Amygdala (tissue), 56 donors: Measurements from ENCODE around the gene IKBKE.
A peak's percentile ranks its signal among the peaks of the same experiment; 100 is the strongest.

Experiments
- DNase-seq, 56 donors: peaks; one replicate each; lab custom pipeline; 2025; lab: John Stamatoyannopoulos, UW

Gene IKBKE

GRCh38 chr1:206469933-206470691 lies at the start of gene IKBKE:
IKBKE (plus strand) TSS chr1:206470476; CDS start chr1:206473228, 2,752 bp downstream.
- DNase-seq = peak in 38 of 56 donors; percentile 14 to 65 (median 34)

- DNase-seq = no peak
Observed at GRCh38 chr1:206421616-206422340, 48.5 kb upstream of the IKBKE start.

- DNase-seq = peak in 1 of 56 donors; percentile 6
Observed at GRCh38 chr1:206422525-206422924, 47.8 kb upstream of the IKBKE start.

- no peak for DNase-seq
Observed at GRCh38 chr1:206427291-206427690, 43.0 kb upstream of the IKBKE start.

GRCh38 chr1:206429421-206429820 lies 40.9 kb upstream of the IKBKE start:
- no peak for DNase-seq

GRCh38 chr1:206430031-206430983 lies 40.0 kb upstream of the IKBKE start:
- DNase-seq = no peak

- no peak for DNase-seq
Observed at GRCh38 chr1:206435445-206435844, 34.8 kb upstream of the IKBKE start.

GRCh38 chr1:206438554-206438953 lies 31.7 kb upstream of the IKBKE start:
- DNase-seq = no peak

GRCh38 chr1:206439205-206439604 lies 31.1 kb upstream of the IKBKE start:
- no peak for DNase-seq

GRCh38 chr1:206441336-206441967 lies 28.8 kb upstream of the IKBKE start:
- DNase-seq = no peak

GRCh38 chr1:206442101-206442500 lies 28.2 kb upstream of the IKBKE start:
- no peak for DNase-seq

- no peak for DNase-seq
Observed at GRCh38 chr1:206445116-206445515, 25.2 kb upstream of the IKBKE start.

GRCh38 chr1:206445911-206446356 lies 24.3 kb upstream of the IKBKE start:
- no peak for DNase-seq

GRCh38 chr1:206446688-206447421 lies 23.4 kb upstream of the IKBKE start:
- no peak for DNase-seq

- no peak for DNase-seq
Observed at GRCh38 chr1:206447422-206447765, 22.9 kb upstream of the IKBKE start.

GRCh38 chr1:206447792-206448191 lies 22.5 kb upstream of the IKBKE start:
- DNase-seq = no peak

GRCh38 chr1:206448471-206448870 lies 21.8 kb upstream of the IKBKE start:
- no peak for DNase-seq

GRCh38 chr1:206449565-206449964 lies 20.7 kb upstream of the IKBKE start:
- DNase-seq = no peak

- no peak for DNase-seq
Observed at GRCh38 chr1:206450281-206450680, 20.0 kb upstream of the IKBKE start.
